Skeletal muscle satellite cell (primary cell): ENCODE measurements around the gene USH1G.

Source experiments
- H3K27me3 ChIP-seq: 2 replicates; pipeline ENCODE4 v1.7.0; 2013; ENCODE audit warnings: low read length; ENCODE audit not compliant: control insufficient read depth, insufficient read depth
- H3K36me3 ChIP-seq: 2 replicates; pipeline ENCODE4 v1.7.0; 2013; ENCODE audit warnings: mild to moderate bottlenecking, control low read depth, low read length; ENCODE audit not compliant: insufficient read depth
- H3K4me1 ChIP-seq: 2 replicates; pipeline ENCODE4 v1.7.0; 2013; ENCODE audit warnings: low read length; ENCODE audit not compliant: control insufficient read depth, insufficient read depth
- H3K4me2 ChIP-seq: 2 replicates; pipeline ENCODE4 v1.7.0; 2013; ENCODE audit warnings: mild to moderate bottlenecking, low read length
- H3K4me3 ChIP-seq: 2 replicates; pipeline ENCODE4 v1.7.0; 2013; ENCODE audit warnings: low read length
- H3K9ac ChIP-seq: 2 replicates; pipeline ENCODE4 v1.7.0; 2013; ENCODE audit warnings: mild to moderate bottlenecking, low read depth, low read length, moderate library complexity
- H3K9me3 ChIP-seq: replicated peaks from 2 replicates; pipeline ENCODE4 v1.7.0; 2013; ENCODE audit warnings: mild to moderate bottlenecking, control low read depth, low read length

Gene USH1G

DNA sequence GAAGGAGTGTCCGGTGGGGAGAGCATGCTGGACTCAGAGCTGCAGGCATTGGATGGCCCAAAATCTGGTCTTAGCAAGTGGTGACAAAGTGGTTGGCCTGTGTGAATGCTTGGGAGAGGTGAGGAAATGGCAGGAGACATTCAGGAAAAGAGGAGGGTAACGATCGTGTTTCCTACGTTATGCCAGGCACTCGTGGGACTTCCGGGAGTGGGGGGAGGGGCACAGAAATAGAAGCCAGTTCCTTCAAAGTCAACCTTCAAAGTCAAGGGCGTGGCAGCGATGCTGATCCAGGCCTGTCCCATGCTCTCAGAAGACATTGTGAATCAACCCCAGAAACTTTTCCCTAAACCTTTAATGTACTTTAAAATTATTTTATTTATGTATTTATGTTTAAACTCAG is 16.5 kb upstream of the USH1G start:
- Histone ChIP-seq H3K9ac (no peak overlapping the region), H3K4me3 (no peak overlapping the region), H3K27me3 (peaks cover 82% of the 10 kb centered on the region), H3K4me1 (no peaks in the 10 kb centered on the region), H3K9me3 (no peaks in the 10 kb centered on the region), H3K36me3 (no peaks in the 10 kb centered on the region), H3K4me2 (no peak overlapping the region)

DNA sequence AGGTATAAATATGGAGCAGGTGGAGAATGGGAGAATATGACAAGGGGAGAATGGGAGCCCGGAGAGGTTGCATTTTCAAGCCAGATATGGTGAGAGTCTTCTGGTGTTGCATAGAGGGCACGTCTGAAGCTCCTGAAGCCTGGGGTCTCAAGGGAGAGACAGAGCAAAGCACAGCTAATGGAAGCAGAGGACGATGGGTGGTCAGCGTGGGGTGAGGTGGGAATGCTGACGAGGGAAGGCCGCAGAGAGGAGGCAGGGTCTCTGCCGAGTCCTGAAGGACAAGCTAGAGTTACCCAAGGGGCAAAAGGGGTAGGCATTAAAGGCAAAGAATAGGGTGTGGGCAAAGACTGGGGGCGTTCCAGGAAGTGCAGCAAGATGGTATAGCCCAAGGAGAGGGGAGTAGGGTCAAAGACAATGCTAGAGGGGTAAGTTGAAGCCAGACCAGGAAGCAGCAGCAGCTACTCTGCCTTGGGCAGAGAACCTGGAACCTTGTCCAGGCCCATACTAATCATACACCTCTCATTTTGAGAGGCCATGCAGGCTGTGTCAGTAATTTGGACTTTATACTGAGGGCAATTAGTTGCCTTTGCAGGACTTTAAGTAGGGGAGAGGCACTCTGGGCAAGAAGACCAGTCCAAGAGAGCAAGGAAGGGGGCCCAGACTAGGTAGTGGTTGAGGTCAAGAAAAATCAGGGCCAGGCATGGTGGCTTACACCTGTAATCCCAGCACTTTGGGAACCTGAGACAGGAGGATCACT is 15.3 kb upstream of the USH1G start:
- Histone ChIP-seq H3K4me3 (no peak overlapping the region), H3K27me3 (peaks cover 83% of the 10 kb centered on the region), H3K4me2 (no peak overlapping the region), H3K9me3 (no peaks in the 10 kb centered on the region), H3K36me3 (no peaks in the 10 kb centered on the region), H3K4me1 (no peaks in the 10 kb centered on the region), H3K9ac (no peak overlapping the region)

DNA sequence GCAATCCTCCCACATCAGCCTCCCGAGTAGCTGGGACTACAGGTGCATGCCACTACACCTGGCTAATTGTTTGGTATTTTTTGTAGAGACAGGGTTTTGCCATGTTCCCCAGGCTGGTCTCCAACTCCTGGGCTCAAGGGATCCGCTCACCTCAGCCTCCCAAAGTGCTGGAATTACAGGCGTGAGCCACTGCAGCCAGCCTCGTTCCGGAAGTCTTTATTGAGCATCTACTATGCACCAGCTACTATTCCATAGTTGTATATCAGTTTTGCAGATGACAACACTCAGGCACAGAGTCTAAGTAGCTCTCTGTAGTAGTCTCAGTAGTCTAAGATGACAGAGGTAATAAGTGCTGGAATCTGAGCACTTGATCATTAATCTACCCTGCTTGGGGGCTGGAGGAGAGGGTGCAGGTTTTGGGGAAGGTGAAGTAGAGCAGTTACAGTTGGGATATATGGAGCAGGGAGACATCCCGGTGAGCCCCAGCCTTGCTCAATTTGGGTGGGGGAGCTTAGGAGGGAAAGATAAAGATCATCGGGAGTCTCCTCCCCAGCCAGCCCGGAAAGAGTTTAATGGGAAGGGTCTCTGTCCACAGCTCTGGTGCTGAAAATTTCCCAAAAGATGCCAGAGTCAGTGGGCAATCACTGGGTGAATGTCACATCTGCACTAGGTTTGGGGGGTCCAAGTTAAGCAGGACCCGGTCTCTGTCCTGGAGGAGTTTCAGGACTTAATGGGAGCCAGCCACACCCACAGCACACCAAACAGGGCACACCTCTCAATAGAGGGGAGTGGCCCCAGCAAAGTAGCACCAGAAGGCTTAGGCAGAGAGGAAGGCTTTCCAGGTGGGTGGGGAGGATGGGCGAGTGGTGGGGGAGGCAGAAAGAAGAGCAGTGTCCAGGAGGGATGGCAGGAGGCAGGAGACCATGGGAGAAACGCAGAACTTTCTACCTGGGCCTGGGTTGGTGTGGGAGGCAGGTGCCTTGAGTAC is 14.3 kb upstream of the USH1G start:
- Histone ChIP-seq H3K36me3 (no peaks in the 10 kb centered on the region), H3K4me3 (no peak overlapping the region), H3K9me3 (no peaks in the 10 kb centered on the region), H3K27me3 (peaks cover 84% of the 10 kb centered on the region), H3K4me2 (no peak overlapping the region), H3K9ac (no peak overlapping the region), H3K4me1 (no peaks in the 10 kb centered on the region)

DNA sequence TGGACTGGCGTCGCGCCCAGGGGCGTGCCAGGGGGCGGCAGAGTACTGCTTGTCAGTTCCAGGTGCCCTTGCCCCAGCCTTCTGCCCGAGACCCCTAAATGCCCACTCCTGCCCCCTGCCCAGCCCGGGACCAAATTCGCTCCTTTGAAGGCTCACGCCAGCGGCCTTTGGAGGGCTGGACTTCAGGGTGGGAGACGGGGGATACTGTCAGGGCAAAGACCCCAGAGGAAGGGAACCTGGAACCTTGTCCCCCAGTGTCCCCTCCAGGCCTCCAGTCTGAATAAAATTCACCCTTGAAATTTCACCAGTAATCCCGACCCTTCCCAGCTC is 13.4 kb upstream of the USH1G start:
- H3K9ac ChIP-seq: no peak overlapping the region
- no peak overlapping the region for H3K4me2 ChIP-seq
- no peaks in the 10 kb centered on the region for H3K36me3 ChIP-seq
- peaks cover 83% of the 10 kb centered on the region for H3K27me3 ChIP-seq
- H3K4me3 ChIP-seq: no peak overlapping the region
- H3K4me1 ChIP-seq: no peaks in the 10 kb centered on the region
- H3K9me3 ChIP-seq: no peaks in the 10 kb centered on the region

DNA sequence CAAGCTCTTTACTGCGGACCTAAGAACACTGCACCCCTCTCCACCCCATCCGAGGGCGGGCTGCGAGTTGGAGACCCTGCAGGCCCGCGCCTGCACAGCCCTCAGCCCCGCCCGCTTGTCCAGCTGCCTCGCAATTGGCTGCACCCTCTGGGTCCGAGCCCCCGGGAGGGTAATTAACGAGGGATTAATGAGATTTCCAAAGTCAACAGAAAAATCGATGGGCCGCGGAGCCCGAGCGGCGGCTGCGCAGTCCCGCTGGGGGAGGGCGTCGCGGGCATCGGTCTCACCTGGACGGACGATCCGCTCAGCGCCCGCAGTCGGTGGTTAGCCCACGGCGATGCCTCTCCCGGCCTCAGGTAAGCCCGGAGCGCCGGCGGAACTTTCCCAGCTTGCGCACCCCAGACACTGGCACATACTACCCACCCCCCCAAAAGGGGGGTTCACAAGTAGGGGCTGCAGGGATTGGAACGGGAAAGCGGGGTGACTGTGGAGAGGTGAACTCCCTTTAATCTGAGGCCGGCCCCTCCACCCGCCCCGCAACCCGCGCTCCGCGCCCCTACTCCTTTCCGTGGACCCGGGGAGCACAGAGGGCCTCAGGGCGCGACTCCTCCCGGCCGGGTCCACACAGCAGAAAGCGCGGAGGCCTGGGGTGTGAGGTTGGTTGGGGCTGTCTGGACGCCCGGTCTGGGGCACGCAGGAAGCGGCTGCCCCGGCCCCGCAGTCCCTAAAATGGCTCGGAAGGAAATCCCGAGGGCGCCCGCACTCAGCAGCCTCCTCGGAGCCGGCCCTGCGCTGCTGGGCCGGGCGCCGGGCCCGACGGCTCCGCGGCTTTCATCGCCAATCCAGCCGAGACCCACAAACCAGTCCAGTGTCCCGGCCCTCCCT is 12.8 kb upstream of the USH1G start, which contains the start of gene OTOP3:
Gene OTOP3, plus strand, starts transcription at position 314 of the 885 bp plus-strand sequence. Its CDS starts 24 bp downstream, at position 338.
- Histone ChIP-seq H3K9me3 (no peaks in the 10 kb centered on the region), H3K4me2 (no peak within 1 kb of the TSS), H3K36me3 (no peaks in the 10 kb centered on the region), H3K9ac (no peak within 1 kb of the TSS), H3K4me3 (no peak within 1 kb of the TSS), H3K27me3 (peaks cover 83% of the 10 kb centered on the region), H3K4me1 (no peaks in the 10 kb centered on the region)

DNA sequence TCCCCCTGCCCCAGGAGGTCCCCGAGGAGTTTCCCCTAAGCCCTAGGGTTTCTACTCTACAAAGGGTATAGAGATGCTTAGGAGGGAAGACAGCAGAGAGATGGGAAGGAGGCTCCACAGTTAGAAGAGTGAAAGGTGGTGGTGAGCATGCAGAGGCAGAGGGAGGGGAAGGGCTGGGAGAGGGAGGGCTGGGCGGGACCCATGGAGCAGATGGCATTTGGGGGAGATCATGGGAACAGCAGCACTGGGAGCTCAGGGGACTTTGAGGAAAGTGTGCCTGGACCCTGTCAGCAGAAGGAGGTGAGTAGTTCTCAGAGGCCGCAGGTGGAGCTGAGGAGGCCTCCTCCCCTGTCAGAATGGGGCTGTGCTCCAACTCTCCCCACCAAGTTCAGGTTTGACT is 12.0 kb upstream of the USH1G start:
- H3K27me3 ChIP-seq: peaks cover 77% of the 10 kb centered on the region
- H3K9ac ChIP-seq: no peak overlapping the region
- H3K4me3 ChIP-seq: no peak overlapping the region

DNA sequence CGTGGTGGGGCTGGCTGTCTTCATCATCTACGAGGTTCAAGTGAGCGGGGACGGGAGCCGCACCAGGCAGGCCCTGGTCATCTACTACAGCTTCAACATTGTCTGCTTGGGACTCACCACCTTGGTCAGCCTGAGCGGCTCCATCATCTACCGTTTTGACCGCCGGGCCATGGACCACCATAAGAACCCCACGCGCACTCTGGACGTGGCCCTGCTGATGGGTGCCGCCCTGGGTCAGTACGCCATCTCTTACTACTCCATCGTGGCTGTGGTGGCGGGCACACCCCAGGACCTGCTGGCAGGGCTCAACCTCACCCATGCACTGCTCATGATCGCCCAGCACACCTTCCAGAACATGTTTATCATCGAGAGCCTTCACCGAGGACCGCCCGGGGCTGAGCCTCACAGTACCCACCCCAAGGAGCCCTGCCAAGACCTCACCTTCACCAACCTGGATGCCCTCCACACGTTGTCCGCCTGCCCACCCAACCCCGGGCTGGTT is 7.5 kb upstream of the USH1G start:
- no peaks in the 10 kb centered on the region for H3K36me3 ChIP-seq
- no peaks in the 10 kb centered on the region for H3K4me1 ChIP-seq
- no peak overlapping the region for H3K4me3 ChIP-seq
- peaks cover 72% of the 10 kb centered on the region for H3K27me3 ChIP-seq
- H3K9ac ChIP-seq: no peak overlapping the region
- no peak overlapping the region for H3K4me2 ChIP-seq
- H3K9me3 ChIP-seq: no peaks in the 10 kb centered on the region

More for the DNA sequence above, 12.0 kb upstream of the USH1G start:
- no peak overlapping the region for H3K4me2 ChIP-seq
- H3K36me3 ChIP-seq: no peaks in the 10 kb centered on the region
- H3K4me1 ChIP-seq: no peaks in the 10 kb centered on the region
- H3K9me3 ChIP-seq: no peaks in the 10 kb centered on the region

DNA sequence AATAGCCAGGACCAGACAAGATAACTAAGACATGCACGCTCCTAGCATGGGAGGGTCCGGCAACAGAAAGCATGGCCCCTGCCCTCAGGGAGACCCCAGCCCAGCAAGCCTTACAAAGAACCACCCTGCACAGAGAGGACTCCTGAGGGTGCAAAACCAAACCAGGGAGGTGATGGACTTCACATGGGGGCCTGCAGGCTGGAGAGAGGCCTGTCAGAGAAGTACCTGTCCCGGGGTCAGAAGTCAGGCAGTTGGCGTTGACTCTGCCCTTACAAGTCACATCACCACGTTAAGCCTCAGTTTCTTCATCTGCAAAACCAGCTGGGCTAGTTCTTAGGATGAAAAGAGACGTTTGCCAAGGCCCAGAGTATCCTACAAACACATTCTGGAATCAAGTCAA is 5.7 kb upstream of the USH1G start:
- no peak overlapping the region for H3K4me3 ChIP-seq
- H3K36me3 ChIP-seq: no peaks in the 10 kb centered on the region
- H3K27me3 ChIP-seq: peaks cover 77% of the 10 kb centered on the region
- H3K9ac ChIP-seq: no peak overlapping the region
- no peak overlapping the region for H3K4me2 ChIP-seq
- H3K4me1 ChIP-seq: no peaks in the 10 kb centered on the region
- no peaks in the 10 kb centered on the region for H3K9me3 ChIP-seq

DNA sequence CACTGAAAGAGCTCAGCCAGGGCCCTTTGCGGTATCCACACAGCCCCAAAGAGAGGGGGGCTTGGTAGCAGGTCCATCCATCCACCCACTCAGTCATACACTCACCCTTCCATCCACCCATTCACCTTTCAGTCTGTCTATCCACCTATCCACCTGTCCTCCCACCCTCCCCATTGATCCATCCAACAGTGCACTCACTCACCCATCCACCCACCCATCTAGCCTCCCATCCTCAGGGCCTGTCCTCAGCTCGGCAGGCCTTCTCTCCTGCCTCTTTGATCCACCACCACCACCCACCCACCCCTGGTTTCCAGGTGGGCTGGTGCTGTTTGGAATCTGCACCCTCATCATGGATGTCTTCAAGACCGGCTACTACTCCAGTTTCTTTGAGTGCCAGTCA is 2.2 kb upstream of the USH1G start:
- no peak overlapping the region for H3K9ac ChIP-seq
- peaks cover 74% of the 10 kb centered on the region for H3K27me3 ChIP-seq
- no peak overlapping the region for H3K4me3 ChIP-seq
- H3K9me3 ChIP-seq: no peaks in the 10 kb centered on the region
- H3K4me2 ChIP-seq: no peak overlapping the region
- no peaks in the 10 kb centered on the region for H3K4me1 ChIP-seq
- no peaks in the 10 kb centered on the region for H3K36me3 ChIP-seq

DNA sequence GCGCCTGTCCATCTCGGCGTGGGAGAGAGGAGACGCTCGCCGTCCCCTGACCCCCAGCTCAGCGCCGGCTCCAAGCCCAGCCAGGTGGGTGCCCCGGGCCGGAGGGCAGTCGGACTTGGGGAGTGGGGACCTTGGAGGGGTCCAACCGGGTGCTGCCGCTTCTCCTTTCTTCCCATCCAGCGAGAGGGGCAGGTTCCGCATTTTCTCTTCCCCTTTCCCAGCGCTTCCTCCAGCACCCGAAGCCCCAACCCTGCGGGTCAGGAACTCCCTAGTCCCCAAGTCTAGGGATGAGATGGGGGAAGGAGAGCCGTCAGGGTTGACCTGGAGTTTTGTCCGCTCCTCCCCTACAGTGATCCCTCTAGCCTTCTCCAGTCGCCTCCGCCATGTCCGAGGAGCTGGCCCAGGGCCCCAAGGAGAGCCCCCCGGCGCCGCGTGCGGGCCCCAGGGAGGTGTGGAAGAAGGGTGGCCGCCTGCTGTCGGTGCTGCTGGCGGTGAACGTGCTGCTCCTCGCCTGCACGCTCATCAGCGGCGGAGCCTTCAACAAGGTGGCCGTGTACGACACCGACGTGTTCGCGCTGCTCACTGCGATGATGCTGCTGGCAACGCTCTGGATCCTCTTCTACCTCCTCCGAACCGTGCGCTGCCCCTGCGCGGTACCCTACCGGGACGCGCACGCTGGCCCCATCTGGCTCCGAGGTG is 1.3 kb upstream of the USH1G start, which contains the start of gene OTOP2:
Gene OTOP2, plus strand, starts transcription at position 24 of the 699 bp plus-strand sequence. Its CDS starts 360 bp downstream, at position 384.
- no peaks in the 10 kb centered on the region for H3K4me1 ChIP-seq
- H3K9me3 ChIP-seq: no peaks in the 10 kb centered on the region
- no peak within 1 kb of the TSS for H3K9ac ChIP-seq
- H3K27me3 ChIP-seq: peaks cover 78% of the 10 kb centered on the region
- H3K4me2 ChIP-seq: peak within 1 kb of the TSS; percentile 71
- H3K4me3 ChIP-seq: peak within 1 kb of the TSS; percentile 34
- H3K36me3 ChIP-seq: no peaks in the 10 kb centered on the region
